ENCODE measurements around the gene CARD14.

CARD14 gene

GRCh38 chr17:80169784-80170500 is at the start of gene CARD14:
Gene CARD14, plus strand, starts transcription at chr17:80170030. Its CDS starts 11,409 bp downstream, at chr17:80181439.
- DNase-seq (ENCODE audit: low spot score): peak; percentile 63

- no peak for DNase-seq (ENCODE audit: low spot score)
Measured at GRCh38 chr17:80122026-80122575, 47.7 kb upstream of the CARD14 start.

GRCh38 chr17:80122926-80123505 is 46.8 kb upstream of the CARD14 start:
- no peak for DNase-seq (ENCODE audit: low spot score)

- no peak for DNase-seq (ENCODE audit: low spot score)
Measured at GRCh38 chr17:80123791-80124190, 46.0 kb upstream of the CARD14 start.

- DNase-seq (ENCODE audit: low spot score): peak; percentile 78
Measured at GRCh38 chr17:80124351-80124981, 45.4 kb upstream of the CARD14 start.

GRCh38 chr17:80125656-80126448 is 44.0 kb upstream of the CARD14 start:
- no peak for DNase-seq (ENCODE audit: low spot score)

GRCh38 chr17:80126449-80126715 is 43.4 kb upstream of the CARD14 start:
- no peak for DNase-seq (ENCODE audit: low spot score)

- DNase-seq (ENCODE audit: low spot score): no peak
Measured at GRCh38 chr17:80129006-80129565, 40.7 kb upstream of the CARD14 start.

- DNase-seq (ENCODE audit: low spot score): no peak
Measured at GRCh38 chr17:80130992-80131391, 38.8 kb upstream of the CARD14 start.

- DNase-seq (ENCODE audit: low spot score): no peak
Measured at GRCh38 chr17:80132906-80133625, 36.8 kb upstream of the CARD14 start.

- DNase-seq (ENCODE audit: low spot score): no peak
Measured at GRCh38 chr17:80133626-80133970, 36.2 kb upstream of the CARD14 start.

GRCh38 chr17:80137131-80137530 is 32.7 kb upstream of the CARD14 start:
- DNase-seq (ENCODE audit: low spot score): no peak

- DNase-seq (ENCODE audit: low spot score): no peak
Measured at GRCh38 chr17:80138856-80139426, 30.9 kb upstream of the CARD14 start.

GRCh38 chr17:80141463-80142165 is 28.2 kb upstream of the CARD14 start:
- DNase-seq (ENCODE audit: low spot score): no peak

- no peak for DNase-seq (ENCODE audit: low spot score)
Measured at GRCh38 chr17:80142929-80143328, 26.9 kb upstream of the CARD14 start.

- DNase-seq (ENCODE audit: low spot score): no peak
Measured at GRCh38 chr17:80145076-80146075, 24.5 kb upstream of the CARD14 start.

- peak; percentile 43 for DNase-seq (ENCODE audit: low spot score)
Measured at GRCh38 chr17:80146121-80147034, 23.5 kb upstream of the CARD14 start.

Data from iPS-NIHi11 (cell line).